Parietal lobe (tissue), 1 donor: Measurements from ENCODE around the gene C6. TPM values are rescaled to one million over a fixed set of nuclear protein-coding genes. Genes with fewer than 3 reads are reported as not detected.

Experiments
- total RNA-seq: library from RNA; depleted of rRNA; stranded (reverse); fragments of >200 nt; gene quantifications from one replicate; pipeline ENCODE4 v1.2.3, GENCODE V29; 2014

Gene C6
- total RNA-seq = not detected

GRCh38 chr5:41213340-41213739 is at the start of gene C6:
C6 (minus strand) TSS chr5:41213532; CDS start chr5:41203230, 10,302 bp downstream.

Other genes with a start within 250 kb of the C6 start
- gene MROH2B, start 142.2 kb downstream of the C6 start, total RNA-seq = not detected